ENCODE data around the gene KCNH1. TPM values are rescaled to one million over a fixed set of nuclear protein-coding genes. Genes with fewer than 3 reads are reported as not detected.

KCNH1 gene
- total RNA-seq, 1 donor from 2014 or later: not detected

GRCh38 chr1:210706246-210706645, 427.7 kb downstream of the KCNH1 start:
- ATAC-seq (ENCODE audit: low read depth) (no peak), DNase-seq (no peak)
- POLR2A ChIA-PET: no interaction called here
- H3K36me3 Mint-ChIP-seq (ENCODE audit: low read depth): peaks cover 3% of the 10 kb centered on the region
- no peak overlapping the region for H3K27ac Mint-ChIP-seq
- no peaks in the 10 kb centered on the region for H3K9me3 Mint-ChIP-seq
- H3K4me3 Mint-ChIP-seq: no peak overlapping the region
- CTCF ChIA-PET: no interaction called here
- no peaks in the 10 kb centered on the region for H3K4me1 Mint-ChIP-seq
- intact Hi-C loops (cut with micrococcal nuclease): no loop called here
- TF ChIP-seq CTCF (IDR thresholded peaks at IDR 0.05): no peak
- no peaks in the 10 kb centered on the region for H3K27me3 Mint-ChIP-seq

GRCh38 chr1:210705086-210705485, 428.9 kb downstream of the KCNH1 start:
- Mint-ChIP-seq H3K27ac (no peak overlapping the region), H3K27me3 (no peaks in the 10 kb centered on the region), H3K4me3 (no peak overlapping the region), H3K36me3 (ENCODE audit: low read depth) (peaks cover 3% of the 10 kb centered on the region), H3K9me3 (no peaks in the 10 kb centered on the region), H3K4me1 (no peaks in the 10 kb centered on the region)
- CTCF ChIA-PET: no interaction called here
- ATAC-seq (ENCODE audit: low read depth) (no peak), DNase-seq (no peak)
- intact Hi-C loops (cut with micrococcal nuclease): no loop called here
- POLR2A ChIA-PET: no interaction called here
- TF ChIP-seq CTCF (IDR thresholded peaks at IDR 0.05): no peak

- H3K4me1 Mint-ChIP-seq: no peaks in the 10 kb centered on the region
- no peaks in the 10 kb centered on the region for H3K27me3 Mint-ChIP-seq
- H3K36me3 Mint-ChIP-seq (ENCODE audit: low read depth): peaks cover 3% of the 10 kb centered on the region
- no peak overlapping the region for H3K4me3 Mint-ChIP-seq
- ATAC-seq (ENCODE audit: low read depth) (no peak), DNase-seq (no peak)
- ChIA-PET CTCF (no interaction called here), POLR2A (no interaction called here)
- no peaks in the 10 kb centered on the region for H3K9me3 Mint-ChIP-seq
- H3K27ac Mint-ChIP-seq: no peak overlapping the region
- TF ChIP-seq CTCF (IDR thresholded peaks at IDR 0.05): no peak
- intact Hi-C loops (cut with micrococcal nuclease): no loop called here
These were observed 430.4 kb downstream of the KCNH1 start for GRCh38 chr1:210703593-210703992.

GRCh38 chr1:210702506-210702905, 431.4 kb downstream of the KCNH1 start:
- ATAC-seq (ENCODE audit: low read depth) (no peak), DNase-seq (no peak)
- Mint-ChIP-seq H3K27ac (no peak overlapping the region), H3K4me3 (no peak overlapping the region), H3K9me3 (no peaks in the 10 kb centered on the region), H3K4me1 (no peaks in the 10 kb centered on the region), H3K27me3 (no peaks in the 10 kb centered on the region), H3K36me3 (ENCODE audit: low read depth) (peaks cover 3% of the 10 kb centered on the region)
- CTCF ChIA-PET: no interaction called here
- intact Hi-C loops (cut with micrococcal nuclease): no loop called here
- TF ChIP-seq CTCF (IDR thresholded peaks at IDR 0.05): no peak
- POLR2A ChIA-PET: no interaction called here

GRCh38 chr1:210700511-210700910, 433.4 kb downstream of the KCNH1 start:
- intact Hi-C loops (cut with micrococcal nuclease): no loop called here

More at GRCh38 chr1:210700511-210700910, 433.4 kb downstream of the KCNH1 start:
- TF ChIP-seq CTCF (IDR thresholded peaks at IDR 0.05): no peak
- no peak overlapping the region for H3K27ac Mint-ChIP-seq
- peaks cover 3% of the 10 kb centered on the region for H3K36me3 Mint-ChIP-seq (ENCODE audit: low read depth)
- no peak overlapping the region for H3K4me3 Mint-ChIP-seq
- POLR2A ChIA-PET: no interaction called here
- peaks cover under 1% of the 10 kb centered on the region for H3K27me3 Mint-ChIP-seq
- no peak for DNase-seq
- H3K4me1 Mint-ChIP-seq: no peaks in the 10 kb centered on the region
- H3K9me3 Mint-ChIP-seq: no peaks in the 10 kb centered on the region
- no peak for ATAC-seq (ENCODE audit: low read depth)
- CTCF ChIA-PET: no interaction called here

Measured in activated B cell treated with CpG ODN at 0.5 μM for 24 hours (primary cell).